K562 (cell line): Measurements from ENCODE around the gene CDC20. TPM values are rescaled to one million over a fixed set of nuclear protein-coding genes. Genes with fewer than 3 reads are reported as not detected.
A peak's percentile ranks its signal among the peaks of the same experiment; 100 is the strongest.

Experiments used
- CBFA2T2 ChIP-seq: fragments of 450-650 bp; conservative IDR thresholded peaks from 2 replicates; pipeline ENCODE4 v1.6.1; 2017; ENCODE audit warnings: mild to moderate bottlenecking
- CHD2 ChIP-seq: IDR thresholded peaks from 2 replicates; pipeline ENCODE4 v1.6.1; 2011; ENCODE audit warnings: low read depth, low read length
- CSDE1 ChIP-seq, 2 experiments: fragments of 450-650 bp; IDR thresholded peaks; 2 replicates each; pipeline ENCODE4 v1.6.1; 2016; ENCODE audit warnings: mild to moderate bottlenecking in 1 of 2
- EHMT2 ChIP-seq: fragments of 450-650 bp; IDR thresholded peaks from 2 replicates; pipeline ENCODE4 v1.6.1; 2018; ENCODE audit warnings: antibody characterized with exemption
- EP300 ChIP-seq: IDR thresholded peaks from 2 replicates; pipeline ENCODE4 v1.6.1; 2012; ENCODE audit warnings: low read length, improper control_type of control experiment
- FOS ChIP-seq: IDR thresholded peaks from 3 replicates; pipeline ENCODE4 v1.6.1; 2011; ENCODE audit not compliant: insufficient read length; ENCODE audit errors: extremely low read depth
- GABPB2 ChIP-seq: fragments of 250-450 bp; sonication (Bioruptor Pico); conservative IDR thresholded peaks from 2 replicates; pipeline ENCODE4 v1.5.1; 2021; ENCODE audit warnings: mild to moderate bottlenecking
- GTF3C2 ChIP-seq: IDR thresholded peaks from 3 replicates; pipeline ENCODE4 v1.6.1; 2011; ENCODE audit warnings: borderline replicate concordance, mild to moderate bottlenecking, moderate library complexity; ENCODE audit not compliant: insufficient read length; ENCODE audit errors: extremely low read depth
- HDAC1 ChIP-seq, 2 experiments: fragments of 450-650 bp; IDR thresholded peaks; 2 replicates each; pipeline ENCODE4 v1.6.1; 2016 to 2017; ENCODE audit warnings: inconsistent platforms in 1 of 2, mild to moderate bottlenecking in 1 of 2, moderate library complexity in 1 of 2
- JUND ChIP-seq, 2 experiments: IDR thresholded peaks; 2 replicates in 1 of 2; 3 replicates in 1 of 2; pipeline ENCODE4 v1.6.1; 2011; ENCODE audit warnings: borderline replicate concordance in 2 of 2, low read depth in 2 of 2, low read length in 2 of 2, improper control_type of control experiment in 1 of 2, missing biosample characterization in 1 of 2, missing genetic modification characterization in 1 of 2, missing genetic modification reagents in 1 of 2
- KDM1A ChIP-seq, 2 experiments: fragments of 450-650 bp; IDR thresholded peaks; 2 replicates each; pipeline ENCODE4 v1.6.1; 2016; ENCODE audit warnings: mild to moderate bottlenecking in 2 of 2
- MEF2D ChIP-seq: conservative IDR thresholded peaks from 2 replicates; pipeline ENCODE4 v1.6.1; 2016; ENCODE audit warnings: low read depth, missing genetic modification characterization, missing compliant biosample characterization
- MEIS2 ChIP-seq: fragments of 450-650 bp; IDR thresholded peaks from 2 replicates; pipeline ENCODE4 v1.6.1; 2014; ENCODE audit warnings: mild to moderate bottlenecking; ENCODE audit not compliant: partially characterized antibody
- MTA2 ChIP-seq: fragments of 450-650 bp; IDR thresholded peaks from 2 replicates; pipeline ENCODE4 v1.6.1; 2016; ENCODE audit warnings: low read depth
- NEUROD1 ChIP-seq: fragments of 150-350 bp; IDR thresholded peaks from 2 replicates; pipeline ENCODE4 v1.6.1; 2014; ENCODE audit warnings: borderline replicate concordance, low read length, low read depth; ENCODE audit not compliant: partially characterized antibody
- NFE2 ChIP-seq: IDR thresholded peaks from 2 replicates; pipeline ENCODE4 v1.6.1; 2014; ENCODE audit warnings: antibody characterized with exemption, low read depth
- NFIC ChIP-seq: fragments of 450-650 bp; IDR thresholded peaks from 2 replicates; pipeline ENCODE4 v1.6.1; 2017; ENCODE audit warnings: mild to moderate bottlenecking, inconsistent platforms
- RCOR1 ChIP-seq, 2 experiments: IDR thresholded peaks; 2 replicates each; pipeline ENCODE4 v1.6.1; 2012; ENCODE audit warnings: low read depth in 2 of 2, low read length in 2 of 2, borderline replicate concordance in 1 of 2, improper control_type of control experiment in 1 of 2
- SETDB1 ChIP-seq: IDR thresholded peaks from one replicate; pipeline ENCODE4 v1.6.1; 2012; ENCODE audit warnings: low read length, control low read depth, inconsistent platforms
- SIX5 ChIP-seq, 2 experiments: IDR thresholded peaks; 2 replicates each; pipeline ENCODE4 v1.6.1; 2011; ENCODE audit warnings: low read length in 2 of 2, borderline replicate concordance in 1 of 2, low read depth in 1 of 2, mild to moderate bottlenecking in 1 of 2, moderate library complexity in 1 of 2; ENCODE audit not compliant: insufficient read depth in 1 of 2
- SMARCC2 ChIP-seq: fragments of 450-650 bp; IDR thresholded peaks from 2 replicates; pipeline ENCODE4 v1.6.1; 2017; ENCODE audit warnings: antibody characterized with exemption, moderate library complexity, mild to moderate bottlenecking, low read depth
- SMARCE1 ChIP-seq: fragments of 450-650 bp; IDR thresholded peaks from 2 replicates; pipeline ENCODE4 v1.7.1; 2016; ENCODE audit warnings: mild to moderate bottlenecking
- STAT5A ChIP-seq: IDR thresholded peaks from 2 replicates; pipeline ENCODE4 v1.6.1; 2012; ENCODE audit warnings: low read length, inconsistent platforms, borderline replicate concordance
- TAL1 ChIP-seq: fragments of 450-650 bp; IDR thresholded peaks from 2 replicates; pipeline ENCODE4 v1.6.1; 2016; ENCODE audit warnings: mild to moderate bottlenecking
- TCF3 ChIP-seq: sonication (generic); formaldehyde crosslinking; IDR thresholded peaks from 2 replicates; pipeline ENCODE4 v1.4.0; 2020; ENCODE audit warnings: mild to moderate bottlenecking, missing genetic modification reagents
- YY1 ChIP-seq, 3 experiments: IDR thresholded peaks; 2 replicates each; pipeline ENCODE4 v1.6.1; 2011; ENCODE audit warnings: low read length in 2 of 3, mild to moderate bottlenecking in 2 of 3, moderate library complexity in 2 of 3, borderline replicate concordance in 1 of 3, control low read depth in 1 of 3, low read depth in 1 of 3; ENCODE audit not compliant: insufficient read depth in 3 of 3, insufficient replicate concordance in 2 of 3, control insufficient read depth in 1 of 3, insufficient read length in 1 of 3; ENCODE audit errors: extremely low read depth in 1 of 3
- ZKSCAN3 ChIP-seq: fragments of 250-450 bp; sonication (Bioruptor Pico); IDR thresholded peaks from 2 replicates; pipeline ENCODE4 v1.4.0; 2020
- polyA plus RNA-seq, 8 experiments: library from polyadenylated mRNA; depleted of rRNA in 4 of 8; stranded (reverse) in 5 of 8; unstranded in 3 of 8; fragments of >200 nt; fragmentation: Nextera tagmentation in 2 of 8; fragmentation: Illumina TruSeq in 1 of 8; extraction: Ambion mirVana in 2 of 8; extraction: Trizol in 1 of 8; gene quantifications; 2 replicates each; pipeline versions ENCODE4 v1.2.1 to v1.2.3, GENCODE V29; 2011 to 2014; ENCODE audit warnings: inconsistent platforms in 1 of 8, missing spikeins in 1 of 8
- total RNA-seq, 7 experiments: library from RNA; depleted of rRNA in 6 of 7; stranded (reverse); fragments of >200 nt in 6 of 7; fragmentation: Illumina TruSeq in 2 of 7; extraction: Trizol in 2 of 7; gene quantifications; 2 replicates each; pipeline versions ENCODE4 v1.2.1 to v1.2.3, GENCODE V29; 2011 to 2021; ENCODE audit warnings: low replicate concordance in 1 of 7

Gene CDC20
- total and polyA plus RNA-seq, 9 of the 15 experiments (the other 6 are each of a cell fraction or from before 2014, with no cell fraction given): 45.2 to 224 (median 121) TPM

- peak; percentile 66; the same call in 1 of the 2 replicates for TF ChIP-seq EP300
- peak; percentile 89 for TF ChIP-seq SMARCE1
- TF ChIP-seq JUND (IDR thresholded peaks at IDR 0.05; ENCODE audit: borderline replicate concordance, low read depth, low read length): peak; percentile 86
- TF ChIP-seq JUND (tag; IDR thresholded peaks at IDR 0.05; ENCODE audit: borderline replicate concordance, low read depth, low read length): peak; percentile 75; the same call in 1 of the 3 replicates
- peak; percentile 50 for TF ChIP-seq NFIC
- peak; percentile 84 for TF ChIP-seq TCF3 (CRISPR knock-in tag)
- peak; percentile 87 for TF ChIP-seq CBFA2T2
- peak; percentile 22 for TF ChIP-seq FOS
- TF ChIP-seq EHMT2: peak; percentile 32; the same call in 1 of the 2 replicates
- TF ChIP-seq SMARCC2: peak; percentile 67; the same call in 1 of the 2 replicates
- no peak for TF ChIP-seq SIX5 (IDR thresholded peaks at IDR 0.05; ENCODE audit: borderline replicate concordance in 1 of 2, insufficient read depth in 1 of 2, low read depth in 1 of 2, low read length in 2 of 2)
- TF ChIP-seq GABPB2 (CRISPR knock-in tag): no peak
- peak; percentile 62 to 63; a peak in 2 of 4 replicates for TF ChIP-seq KDM1A (IDR thresholded peaks at IDR 0.05)
- no peak for TF ChIP-seq CHD2
- TF ChIP-seq STAT5A: peak; percentile 59
- TF ChIP-seq TAL1: peak; percentile 65
- peak; percentile 37 for TF ChIP-seq NEUROD1
- TF ChIP-seq HDAC1 (IDR thresholded peaks at IDR 0.05): peak in 1 of 2 experiments; percentile 49; a peak in 1 of 4 replicates
- 0 out of 4 replicates have a peak, but pooled peaks of 1 of the 2 experiments have one; percentile 16 for TF ChIP-seq CSDE1 (IDR thresholded peaks at IDR 0.05)
- peak in 1 of 2 experiments; percentile 36; a peak in 1 of 4 replicates for TF ChIP-seq RCOR1 (IDR thresholded peaks at IDR 0.05; ENCODE audit: borderline replicate concordance in 1 of 2, low read depth in 2 of 2, low read length in 2 of 2)
- TF ChIP-seq NFE2: no peak; the same call in 1 of the 2 replicates
- peak; percentile 72 for TF ChIP-seq MEF2D (tag)
- TF ChIP-seq MTA2: 0 out of 2 replicates have a peak, but pooled peaks have one; percentile 11
- TF ChIP-seq GTF3C2: no peak
- no peak for TF ChIP-seq ZKSCAN3 (CRISPR knock-in tag)
- TF ChIP-seq SETDB1: no peak
- no peak for TF ChIP-seq YY1 (IDR thresholded peaks at IDR 0.05; ENCODE audit: borderline replicate concordance in 1 of 3, control insufficient read depth in 1 of 3, extremely low read depth in 1 of 3, insufficient read depth in 3 of 3, insufficient read length in 1 of 3, insufficient replicate concordance in 2 of 3, low read depth in 1 of 3, low read length in 2 of 3)
- TF ChIP-seq MEIS2: peak; percentile 27
These were observed 13.7 kb upstream of the CDC20 start (continued) for GRCh38 chr1:43345120-43345519.
